Ishikawa (cell line): ENCODE measurements around the gene CCDC88C.

ENCODE experiments used
- CEBPB ChIP-seq: IDR thresholded peaks from 2 replicates; pipeline ENCODE4 v1.6.1; 2012
- CREB1 ChIP-seq: IDR thresholded peaks from 2 replicates; pipeline ENCODE4 v1.6.1; 2012; ENCODE audit warnings: low read depth
- EGR1 ChIP-seq: IDR thresholded peaks from 2 replicates; pipeline ENCODE4 v1.6.1; 2012
- EP300 ChIP-seq: IDR thresholded peaks from 2 replicates; pipeline ENCODE4 v1.6.1; 2012; ENCODE audit warnings: borderline replicate concordance
- FOXM1 ChIP-seq: IDR thresholded peaks from 2 replicates; pipeline ENCODE4 v1.6.1; 2012; ENCODE audit warnings: low read depth, borderline replicate concordance
- MAX ChIP-seq: IDR thresholded peaks from 2 replicates; pipeline ENCODE4 v1.6.1; 2012
- NFIC ChIP-seq: IDR thresholded peaks from 2 replicates; pipeline ENCODE4 v1.6.1; 2012
- RAD21 ChIP-seq: IDR thresholded peaks from 2 replicates; pipeline ENCODE4 v1.6.1; 2012; ENCODE audit warnings: low read depth
- TAF1 ChIP-seq: IDR thresholded peaks from 2 replicates; pipeline ENCODE4 v1.6.1; 2012; ENCODE audit warnings: low read depth, mild to moderate bottlenecking
- TCF12 ChIP-seq: IDR thresholded peaks from 2 replicates; pipeline ENCODE4 v1.6.1; 2012; ENCODE audit warnings: low read depth
- TEAD4 ChIP-seq: IDR thresholded peaks from 2 replicates; pipeline ENCODE4 v1.6.1; 2012
- USF1 ChIP-seq: IDR thresholded peaks from 2 replicates; pipeline ENCODE4 v1.6.1; 2012
- YY1 ChIP-seq: IDR thresholded peaks from 2 replicates; pipeline ENCODE4 v1.6.1; 2012; ENCODE audit warnings: low read depth
- ZBTB7A ChIP-seq: IDR thresholded peaks from 2 replicates; pipeline ENCODE4 v1.6.1; 2012; ENCODE audit warnings: low read depth
- TF ChIP-seq, protein P1 (sequence below): IDR thresholded peaks from 2 replicates; pipeline ENCODE4 v1.6.1; 2012; ENCODE audit warnings: low read depth, mild to moderate bottlenecking

The CCDC88C gene

GRCh38 chr14:91246051-91246852, 171.4 kb downstream of the CCDC88C start:
- TF ChIP-seq EGR1: no peak

DNA sequence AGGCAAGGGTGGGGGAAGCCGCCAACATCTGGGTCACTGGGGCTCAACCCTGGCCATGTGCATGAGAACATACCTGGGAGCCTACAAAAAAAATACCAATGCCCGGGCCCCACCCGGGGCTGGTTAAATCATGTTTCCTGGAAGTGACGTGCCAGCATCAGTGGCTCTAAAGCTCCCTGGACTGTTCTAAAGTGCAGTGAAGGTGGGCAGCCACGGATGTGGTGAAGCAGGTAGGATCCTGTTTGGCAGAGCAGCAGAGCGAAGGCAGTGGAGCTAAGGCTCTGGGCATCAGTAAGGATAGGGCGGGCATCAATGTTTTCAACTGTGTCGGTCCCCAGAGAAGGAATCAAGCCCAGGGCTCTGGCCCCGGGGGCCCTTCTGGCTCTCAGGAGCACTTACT, 172.6 kb downstream of the CCDC88C start:
- TF ChIP-seq EP300 (no peak), CREB1 (no peak), RAD21 (no peak), CEBPB (no peak), FOXM1 (no peak), YY1 (no peak), TAF1 (no peak), TCF12 (no peak), ZBTB7A (no peak), EGR1 (no peak)
- TF ChIP-seq, protein P1, sequence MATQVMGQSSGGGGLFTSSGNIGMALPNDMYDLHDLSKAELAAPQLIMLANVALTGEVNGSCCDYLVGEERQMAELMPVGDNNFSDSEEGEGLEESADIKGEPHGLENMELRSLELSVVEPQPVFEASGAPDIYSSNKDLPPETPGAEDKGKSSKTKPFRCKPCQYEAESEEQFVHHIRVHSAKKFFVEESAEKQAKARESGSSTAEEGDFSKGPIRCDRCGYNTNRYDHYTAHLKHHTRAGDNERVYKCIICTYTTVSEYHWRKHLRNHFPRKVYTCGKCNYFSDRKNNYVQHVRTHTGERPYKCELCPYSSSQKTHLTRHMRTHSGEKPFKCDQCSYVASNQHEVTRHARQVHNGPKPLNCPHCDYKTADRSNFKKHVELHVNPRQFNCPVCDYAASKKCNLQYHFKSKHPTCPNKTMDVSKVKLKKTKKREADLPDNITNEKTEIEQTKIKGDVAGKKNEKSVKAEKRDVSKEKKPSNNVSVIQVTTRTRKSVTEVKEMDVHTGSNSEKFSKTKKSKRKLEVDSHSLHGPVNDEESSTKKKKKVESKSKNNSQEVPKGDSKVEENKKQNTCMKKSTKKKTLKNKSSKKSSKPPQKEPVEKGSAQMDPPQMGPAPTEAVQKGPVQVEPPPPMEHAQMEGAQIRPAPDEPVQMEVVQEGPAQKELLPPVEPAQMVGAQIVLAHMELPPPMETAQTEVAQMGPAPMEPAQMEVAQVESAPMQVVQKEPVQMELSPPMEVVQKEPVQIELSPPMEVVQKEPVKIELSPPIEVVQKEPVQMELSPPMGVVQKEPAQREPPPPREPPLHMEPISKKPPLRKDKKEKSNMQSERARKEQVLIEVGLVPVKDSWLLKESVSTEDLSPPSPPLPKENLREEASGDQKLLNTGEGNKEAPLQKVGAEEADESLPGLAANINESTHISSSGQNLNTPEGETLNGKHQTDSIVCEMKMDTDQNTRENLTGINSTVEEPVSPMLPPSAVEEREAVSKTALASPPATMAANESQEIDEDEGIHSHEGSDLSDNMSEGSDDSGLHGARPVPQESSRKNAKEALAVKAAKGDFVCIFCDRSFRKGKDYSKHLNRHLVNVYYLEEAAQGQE: no peak

- TF ChIP-seq USF1 (no peak), NFIC (no peak), TCF12 (no peak), ZBTB7A (no peak), MAX (no peak), EP300 (no peak), YY1 (no peak), TAF1 (no peak), CREB1 (no peak), EGR1 (no peak), CEBPB (no peak), RAD21 (no peak), TEAD4 (no peak), FOXM1 (no peak)
- TF ChIP-seq, protein P1: no peak
Observed at GRCh38 chr14:91244501-91244901, 173.1 kb downstream of the CCDC88C start, which contains the start of gene GPR68. TSS of gene GPR68 (minus strand) at chr14:91244704. CDS start at chr14:91235050, 9,654 bp downstream.

GRCh38 chr14:91243074-91243471, 174.5 kb downstream of the CCDC88C start:
- TF ChIP-seq CEBPB: no peak
- TF ChIP-seq TAF1: no peak
- no peak for TF ChIP-seq TCF12
- no peak for TF ChIP-seq EGR1
- no peak for TF ChIP-seq RAD21
- TF ChIP-seq EP300: no peak
- TF ChIP-seq NFIC: no peak

DNA sequence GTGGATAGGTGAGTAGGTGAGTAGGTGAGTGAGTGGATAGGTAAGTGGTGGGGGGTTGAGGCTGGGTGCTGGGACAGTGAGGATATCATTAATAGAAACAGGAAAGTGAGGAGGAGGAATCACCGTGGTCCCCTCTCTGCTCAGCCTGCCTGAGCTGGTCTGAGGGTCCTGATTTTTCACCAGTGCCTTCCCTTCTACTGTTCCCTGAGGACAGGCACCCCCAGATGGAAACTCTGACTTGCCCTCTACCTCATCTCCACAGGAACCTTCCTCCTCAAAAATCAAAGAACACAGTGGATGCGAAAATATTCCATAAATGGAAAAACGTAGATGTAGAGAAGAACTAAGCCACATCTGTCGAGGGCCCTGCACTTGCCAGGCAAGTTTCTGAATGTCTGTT, 175.0 kb downstream of the CCDC88C start:
- TF ChIP-seq ZBTB7A (no peak), CREB1 (no peak), FOXM1 (no peak), CEBPB (no peak), YY1 (no peak), EGR1 (no peak)
- TF ChIP-seq, protein P1: no peak
